ENCODE measurements around the gene PARD6A. TPM values are rescaled to one million over a fixed set of nuclear protein-coding genes. Genes with fewer than 3 reads are reported as not detected.

PARD6A gene
- total and polyA plus RNA-seq, 2 of the 4 experiments (the other 2 are of a cell fraction): 0.36 to 0.55 TPM

DNA sequence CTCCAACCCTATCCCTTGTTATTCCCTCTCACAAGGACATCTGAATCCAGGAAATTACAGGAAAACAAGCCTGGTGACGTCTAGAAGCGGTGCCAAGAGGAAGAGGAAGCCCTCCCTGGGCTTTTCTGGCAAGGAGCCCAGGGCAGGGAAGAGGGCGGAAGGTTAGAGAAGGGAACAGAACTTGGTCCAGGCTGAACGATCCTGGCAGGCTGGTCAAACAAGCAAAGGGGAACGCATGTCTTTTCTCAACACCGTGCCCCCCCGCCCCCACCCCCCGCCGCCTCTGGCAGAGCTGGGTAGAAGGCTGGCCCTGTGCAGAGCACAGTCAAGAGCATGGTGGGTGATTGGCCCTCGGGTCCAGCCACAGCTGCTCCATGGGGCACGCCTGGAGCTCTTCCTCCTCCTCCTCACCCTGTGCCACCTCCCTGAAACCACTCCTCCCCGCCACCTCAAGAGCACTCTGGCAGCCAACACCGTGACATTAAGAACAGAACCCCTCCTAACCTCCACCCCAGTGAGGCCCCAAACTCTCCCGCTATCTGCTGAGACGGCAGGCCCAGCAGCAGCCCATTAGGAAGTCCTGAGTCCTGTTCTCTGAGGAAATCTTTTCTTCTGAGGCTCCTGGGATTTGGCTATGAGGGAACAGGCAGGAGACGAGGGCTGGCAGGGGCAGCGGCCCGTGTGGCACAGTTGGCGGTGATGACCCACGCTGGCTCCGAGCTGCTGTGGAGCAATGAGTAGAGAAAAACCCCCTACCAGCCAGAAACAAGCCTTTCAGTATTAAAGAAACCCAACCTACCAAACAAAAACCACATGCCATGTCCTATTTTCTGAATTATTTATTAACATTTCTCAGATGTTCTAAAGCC, 13.2 kb downstream of the PARD6A start:
- H3K79me1 ChIP-seq (ENCODE audit: low read depth in 1 of 2, low read length in 2 of 2): peaks cover 0 to 9% of the 10 kb centered on the region in 2 experiments; a peak in 1 of 4 replicates
- dilution Hi-C loops (cut with HindIII; ENCODE audit: low sequenced_read_pairs, unreplicated experiment): no loop called here
- no peak overlapping the region for H3K18ac ChIP-seq (ENCODE audit: low read depth, low read length)
- H3K9ac ChIP-seq (ENCODE audit: low read depth, low read length): no peak overlapping the region
- H4K20me1 ChIP-seq (ENCODE audit: insufficient read depth, low read length): 0 out of 2 replicates have a peak, but pooled peaks cover 4% of the 10 kb centered on the region
- H4K91ac ChIP-seq (ENCODE audit: insufficient read depth, low read depth, low read length): no peak overlapping the region
- H2AK9ac ChIP-seq (replicated peaks; ENCODE audit: low read depth, low read length, poor library complexity): no peak overlapping the region
- no peak overlapping the region for H2BK20ac ChIP-seq (ENCODE audit: low read depth, low read length)
- no peak overlapping the region for H3K4me3 ChIP-seq (ENCODE audit: insufficient read depth, low read depth, low read length)
- no peak overlapping the region for H3K56ac ChIP-seq (ENCODE audit: extremely low read depth, insufficient read depth, low read length)
- no peaks in the 10 kb centered on the region for H3K9me3 ChIP-seq (ENCODE audit: control insufficient read depth, insufficient read depth, low read length)
- H3K27ac ChIP-seq (ENCODE audit: insufficient read depth, low read length): no peak overlapping the region
- DNase-seq (no peak), ATAC-seq (ENCODE audit: low read depth) (no peak)
- ChIA-PET CTCF (interaction anchor here (1.5 to 1.8 kb wide), 2 partner anchors 112 to 143 kb away, joined by 3 to 7 read pairs; partner anchors contain the start of gene CTCF), POLR2A (ENCODE audit: unreplicated experiment) (no interaction called here)
- no peak overlapping the region for H4K8ac ChIP-seq (ENCODE audit: low read depth in 2 of 2, low read length in 2 of 2)
- 0 out of 2 replicates have a peak, but pooled peaks cover 3% of the 10 kb centered on the region for H3K9me1 ChIP-seq (ENCODE audit: insufficient read depth, low read length)
- H2AK5ac ChIP-seq (ENCODE audit: low read depth, low read length): no peak overlapping the region
- intact Hi-C loops (cut with micrococcal nuclease): loop anchor here (2.0 to 10.0 kb wide), 3 partner anchors 133 to 361 kb away; partner anchors contain the start of genes RANBP10 and TSNAXIP1
- H4K5ac ChIP-seq (ENCODE audit: low read depth, low read length): no peak overlapping the region
- H3K36me3 ChIP-seq (ENCODE audit: control insufficient read depth, insufficient read depth, low read length): peaks cover 10% of the 10 kb centered on the region; the same call in 1 of the 2 replicates
- no peak overlapping the region for H3K4me2 ChIP-seq (ENCODE audit: low read depth, low read length)
- no peak overlapping the region for H2BK120ac ChIP-seq (ENCODE audit: low read depth, low read length)
- no peak overlapping the region for H3K14ac ChIP-seq (replicated peaks; ENCODE audit: low read depth, low read length)
- H3K4me1 ChIP-seq (ENCODE audit: control insufficient read depth, insufficient read depth, low read length): no peaks in the 10 kb centered on the region
- in situ Hi-C loops (cut with MboI; ENCODE audit: low sequenced_read_pairs): loop anchor here (5.0 kb wide), 1 partner anchor 253 kb away; no protein-coding TSS in a partner anchor
- no peak overlapping the region for H2BK15ac ChIP-seq (ENCODE audit: low read depth, low read length)
- no peak overlapping the region for H2AFZ ChIP-seq (replicated peaks; ENCODE audit: low read length, poor library complexity)
- no TSS peak for BruUV-seq (replicated peaks)
- H2BK5ac ChIP-seq (ENCODE audit: low read depth, low read length, poor library complexity, severe bottlenecking): no peak overlapping the region
- TF ChIP-seq, protein P1, sequence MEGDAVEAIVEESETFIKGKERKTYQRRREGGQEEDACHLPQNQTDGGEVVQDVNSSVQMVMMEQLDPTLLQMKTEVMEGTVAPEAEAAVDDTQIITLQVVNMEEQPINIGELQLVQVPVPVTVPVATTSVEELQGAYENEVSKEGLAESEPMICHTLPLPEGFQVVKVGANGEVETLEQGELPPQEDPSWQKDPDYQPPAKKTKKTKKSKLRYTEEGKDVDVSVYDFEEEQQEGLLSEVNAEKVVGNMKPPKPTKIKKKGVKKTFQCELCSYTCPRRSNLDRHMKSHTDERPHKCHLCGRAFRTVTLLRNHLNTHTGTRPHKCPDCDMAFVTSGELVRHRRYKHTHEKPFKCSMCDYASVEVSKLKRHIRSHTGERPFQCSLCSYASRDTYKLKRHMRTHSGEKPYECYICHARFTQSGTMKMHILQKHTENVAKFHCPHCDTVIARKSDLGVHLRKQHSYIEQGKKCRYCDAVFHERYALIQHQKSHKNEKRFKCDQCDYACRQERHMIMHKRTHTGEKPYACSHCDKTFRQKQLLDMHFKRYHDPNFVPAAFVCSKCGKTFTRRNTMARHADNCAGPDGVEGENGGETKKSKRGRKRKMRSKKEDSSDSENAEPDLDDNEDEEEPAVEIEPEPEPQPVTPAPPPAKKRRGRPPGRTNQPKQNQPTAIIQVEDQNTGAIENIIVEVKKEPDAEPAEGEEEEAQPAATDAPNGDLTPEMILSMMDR (conservative IDR thresholded peaks at IDR 0.05; ENCODE audit: low read depth, low read length): no peak
- TF ChIP-seq MAFK (IDR thresholded peaks at IDR 0.05; ENCODE audit: low read depth, low read length): no peak
- TF ChIP-seq BHLHE40 (IDR thresholded peaks at IDR 0.05; ENCODE audit: low read depth, low read length): no peak
- TF ChIP-seq RAD21 (IDR thresholded peaks at IDR 0.05; ENCODE audit: low read length): no peak
- H3K27me3 ChIP-seq (ENCODE audit: control insufficient read depth, insufficient read depth, low read length): no peaks in the 10 kb centered on the region
- WGBS, 2 experiments (ENCODE audit: extremely low coverage in 2 of 2, insufficient read length in 1 of 2): 53% methylated on average over 4 of the region's 21 CpGs; no CpG with 5 or more reads in 1 of the 2 experiments
- no peak overlapping the region for H3K23ac ChIP-seq (ENCODE audit: low read depth, low read length)
- no peak overlapping the region for H3K4ac ChIP-seq (ENCODE audit: low read depth, low read length)

Data from IMR-90 (cell line).